Activated T-cell treated with anti-CD3 and anti-CD28 coated beads for 48 hours (primary cell): ENCODE data around the gene YEATS2.

ENCODE experiments used
- DNase-seq: peaks from one replicate; pipeline ENCODE4 v3.0.0-alpha.2; 2020; ENCODE audit warnings: low read depth

The YEATS2 gene

DNA sequence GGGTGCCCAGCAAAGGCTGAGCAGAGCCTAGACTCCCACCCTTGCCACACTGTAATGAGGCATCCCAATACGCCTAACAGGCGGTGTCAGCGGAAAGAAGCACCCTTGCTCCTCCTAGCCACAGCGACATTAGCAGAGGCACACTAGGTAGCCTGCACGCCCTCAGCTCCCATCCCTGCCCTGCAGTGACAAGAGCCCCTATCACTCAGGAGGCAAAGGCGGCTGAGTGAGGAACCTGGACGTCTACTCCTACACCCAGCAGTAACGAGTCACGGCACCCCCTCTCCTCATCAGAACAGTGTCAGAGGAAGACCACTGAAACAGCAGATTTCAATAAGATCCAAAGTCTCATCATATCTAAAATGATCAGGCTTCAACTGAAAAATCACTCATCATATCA is 139.8 kb downstream of the YEATS2 start:
- no peak for DNase-seq

DNA sequence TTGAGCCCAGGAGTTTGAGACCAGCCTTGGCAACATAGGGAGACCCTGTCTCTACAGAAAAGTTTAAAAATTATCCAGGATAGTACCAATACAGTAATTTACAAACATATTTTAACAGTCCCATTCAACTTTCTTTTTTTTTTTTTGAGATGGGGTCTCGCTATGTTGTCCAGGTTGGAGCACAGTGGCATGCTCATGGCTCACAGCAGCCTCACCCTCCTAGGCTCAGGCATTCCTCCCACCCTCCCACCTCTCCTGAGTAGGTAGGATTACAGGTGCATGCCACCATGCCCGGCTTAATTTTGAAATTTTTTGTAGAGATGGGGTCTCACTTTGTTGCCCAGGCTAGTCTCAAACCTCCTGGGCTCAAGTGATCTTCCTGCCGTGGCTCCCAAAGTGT is 140.3 kb downstream of the YEATS2 start:
- no peak for DNase-seq

DNA sequence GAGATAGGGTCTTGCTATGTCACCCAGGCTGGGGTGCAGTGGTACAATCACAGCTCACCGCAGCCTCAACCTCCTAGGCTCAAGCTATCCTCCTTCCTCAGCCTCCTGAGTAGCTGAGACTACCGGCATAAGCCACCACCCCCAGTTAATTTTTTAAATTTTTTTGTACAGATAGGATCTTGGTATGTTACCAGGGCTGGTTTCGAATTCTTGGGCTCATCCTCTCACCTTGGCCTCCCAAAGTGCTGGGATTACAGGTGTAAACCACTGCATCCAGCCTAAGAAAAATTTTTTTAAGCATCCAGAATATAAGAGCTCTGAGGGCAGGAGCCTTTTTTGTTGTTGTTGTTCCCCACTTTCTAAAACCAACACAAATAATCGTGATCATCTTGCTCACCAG is 142.2 kb downstream of the YEATS2 start:
- no peak for DNase-seq

- DNase-seq = no peak
These were observed 147.0 kb downstream of the YEATS2 start for GRCh38 chr3:183844606-183845005.

GRCh38 chr3:183845090-183845489 is 147.5 kb downstream of the YEATS2 start:
- DNase-seq = no peak

DNA sequence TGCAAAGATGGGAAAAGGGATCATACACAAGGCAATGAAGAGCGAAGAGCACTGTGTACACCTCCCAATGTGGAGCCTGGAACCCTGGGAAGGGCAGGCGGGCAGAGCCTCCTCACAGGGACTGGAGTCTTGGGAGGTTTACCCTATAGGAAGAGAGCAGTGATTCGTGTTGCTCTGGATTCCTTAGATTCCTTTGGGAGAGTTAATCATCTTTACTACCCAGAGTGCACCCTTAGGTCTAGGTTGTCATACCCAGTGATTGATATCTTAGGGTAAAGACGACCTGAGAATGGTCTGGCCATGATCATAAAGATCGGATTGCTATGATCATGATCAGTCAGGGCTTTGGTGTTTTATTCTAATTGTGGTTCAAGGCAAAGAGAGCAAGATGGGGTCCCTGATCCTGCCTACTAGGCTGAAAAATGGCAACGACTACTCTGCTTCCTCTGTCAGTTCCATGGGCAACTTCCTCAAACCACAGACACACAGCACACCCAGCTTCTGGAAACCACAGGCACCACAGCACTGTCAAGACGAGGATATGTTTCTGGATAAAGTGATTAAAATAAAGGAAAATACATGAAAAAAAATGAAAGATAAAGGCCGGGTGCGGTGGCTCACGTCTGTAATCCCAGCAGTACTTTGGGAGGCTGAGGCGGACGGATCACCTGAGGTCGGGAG is 148.2 kb downstream of the YEATS2 start:
- no peak for DNase-seq

GRCh38 chr3:183854318-183855035 is 156.9 kb downstream of the YEATS2 start:
- DNase-seq = no peak

- DNase-seq = no peak
These were observed 160.3 kb downstream of the YEATS2 start for GRCh38 chr3:183857863-183858262.
